ENCODE results near the gene TOP3A. TPM values are rescaled to one million over a fixed set of nuclear protein-coding genes. Genes with fewer than 3 reads are reported as not detected.

The TOP3A gene
- total RNA-seq, 6 donors from 2014 or later = 23.4 to 36.3 (median 32.9) TPM

- Histone ChIP-seq H3K4me3 (peak overlapping the region in 3 of 4 donors; percentile 80 to 90 (median 85)), H3K27ac (peak overlapping the region; percentile 78 to 91 (median 81)), H3K4me1 (peaks cover 14 to 25% (median 16%) of the 10 kb centered on the region in 4 donors), H3K27me3 (no peaks in the 10 kb centered on the region), H3K36me3 (peaks cover 0 to 12% (median 3%) of the 10 kb centered on the region in 4 donors), H3K9me3 (no peaks in the 10 kb centered on the region)
- WGBS, 2 donors = 64 to 66% methylated on average over 14 to 15 of the region's 15 CpGs
- no peak for DNase-seq
- TF ChIP-seq, protein P1, sequence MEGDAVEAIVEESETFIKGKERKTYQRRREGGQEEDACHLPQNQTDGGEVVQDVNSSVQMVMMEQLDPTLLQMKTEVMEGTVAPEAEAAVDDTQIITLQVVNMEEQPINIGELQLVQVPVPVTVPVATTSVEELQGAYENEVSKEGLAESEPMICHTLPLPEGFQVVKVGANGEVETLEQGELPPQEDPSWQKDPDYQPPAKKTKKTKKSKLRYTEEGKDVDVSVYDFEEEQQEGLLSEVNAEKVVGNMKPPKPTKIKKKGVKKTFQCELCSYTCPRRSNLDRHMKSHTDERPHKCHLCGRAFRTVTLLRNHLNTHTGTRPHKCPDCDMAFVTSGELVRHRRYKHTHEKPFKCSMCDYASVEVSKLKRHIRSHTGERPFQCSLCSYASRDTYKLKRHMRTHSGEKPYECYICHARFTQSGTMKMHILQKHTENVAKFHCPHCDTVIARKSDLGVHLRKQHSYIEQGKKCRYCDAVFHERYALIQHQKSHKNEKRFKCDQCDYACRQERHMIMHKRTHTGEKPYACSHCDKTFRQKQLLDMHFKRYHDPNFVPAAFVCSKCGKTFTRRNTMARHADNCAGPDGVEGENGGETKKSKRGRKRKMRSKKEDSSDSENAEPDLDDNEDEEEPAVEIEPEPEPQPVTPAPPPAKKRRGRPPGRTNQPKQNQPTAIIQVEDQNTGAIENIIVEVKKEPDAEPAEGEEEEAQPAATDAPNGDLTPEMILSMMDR (IDR thresholded peaks at IDR 0.05) = no peak
- TF ChIP-seq POLR2AphosphoS5 (IDR thresholded peaks at IDR 0.05) (no peak), EP300 (IDR thresholded peaks at IDR 0.05) (no peak), POLR2A (IDR thresholded peaks at IDR 0.05) (no peak)
- ATAC-seq (ENCODE audit: low FRiP score in 2 of 2) = no peak
These were observed 47.3 kb upstream of the TOP3A start for GRCh38 chr17:18361837-18362697.

DNA sequence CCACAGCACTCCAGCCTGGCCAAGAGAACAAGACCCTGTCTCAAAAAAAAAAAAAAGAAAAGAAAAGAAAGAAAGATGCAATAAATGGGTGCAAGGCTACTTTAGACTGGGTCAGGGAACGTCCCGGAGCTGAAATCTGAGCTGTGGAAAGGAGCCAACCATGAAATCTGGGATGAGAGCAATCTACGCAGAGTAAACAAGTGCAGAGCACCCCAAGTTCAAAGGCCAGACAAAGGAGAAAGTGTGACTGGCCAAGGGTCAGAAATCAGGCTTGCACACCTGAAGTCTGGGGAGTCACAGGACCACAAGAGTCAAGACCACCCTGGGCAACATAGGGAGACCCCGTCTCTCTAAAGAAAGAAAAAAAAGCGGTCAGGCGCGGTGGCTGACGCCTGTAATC is 45.7 kb upstream of the TOP3A start:
- Histone ChIP-seq H3K27me3 (no peaks in the 10 kb centered on the region), H3K9me3 (no peaks in the 10 kb centered on the region), H3K4me1 (peaks cover 18 to 37% (median 25%) of the 10 kb centered on the region in 4 donors), H3K4me3 (no peak overlapping the region), H3K36me3 (peaks cover 0 to 15% (median 4%) of the 10 kb centered on the region in 4 donors), H3K27ac (no peak overlapping the region)
- TF ChIP-seq EP300 (IDR thresholded peaks at IDR 0.05) = no peak
- TF ChIP-seq, protein P1 (IDR thresholded peaks at IDR 0.05) = no peak
- TF ChIP-seq POLR2AphosphoS5 (IDR thresholded peaks at IDR 0.05) = no peak
- no peak for TF ChIP-seq POLR2A (IDR thresholded peaks at IDR 0.05)
- ATAC-seq (ENCODE audit: low FRiP score in 2 of 2) (no peak), DNase-seq (no peak)
- WGBS, 2 donors = 86 to 89% methylated on average over 8 of the region's 8 CpGs

DNA sequence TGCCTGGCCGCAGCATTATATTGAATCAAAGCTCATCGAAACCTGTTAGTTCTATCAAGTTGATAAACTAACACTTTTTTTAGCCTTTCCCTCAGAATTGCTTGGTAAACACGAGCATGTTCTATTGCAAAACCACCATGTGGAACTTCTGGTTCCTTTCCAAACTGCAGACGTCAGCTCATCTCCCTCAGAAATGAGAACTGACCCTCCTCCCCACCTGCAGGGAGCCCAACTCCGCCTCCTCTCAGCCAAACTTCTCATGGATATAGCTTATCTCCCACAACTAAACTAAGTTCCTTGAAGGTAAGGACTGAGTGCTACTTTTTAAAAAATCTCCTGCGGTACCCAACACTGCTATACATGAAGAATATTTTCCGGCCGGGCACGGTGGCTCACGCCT is 41.8 kb upstream of the TOP3A start:
- DNase-seq (peak in 1 of 2 donors; percentile 70), ATAC-seq (ENCODE audit: low FRiP score in 2 of 2) (peak; percentile 77 to 87)
- Histone ChIP-seq H3K4me1 (peaks cover 3 to 18% (median 13%) of the 10 kb centered on the region in 4 donors), H3K27me3 (no peaks in the 10 kb centered on the region), H3K36me3 (peaks cover 9 to 45% (median 31%) of the 10 kb centered on the region in 4 donors), H3K27ac (peak overlapping the region in 3 of 4 donors; percentile 35 to 64 (median 59)), H3K9me3 (no peaks in the 10 kb centered on the region), H3K4me3 (no peak overlapping the region)
- 71 to 81% methylated on average over 10 of the region's 10 CpGs for WGBS, 2 donors
- TF ChIP-seq POLR2AphosphoS5 (IDR thresholded peaks at IDR 0.05) (no peak), EP300 (IDR thresholded peaks at IDR 0.05) (no peak), POLR2A (IDR thresholded peaks at IDR 0.05) (no peak)
- TF ChIP-seq, protein P1 (IDR thresholded peaks at IDR 0.05) = no peak

GRCh38 chr17:18353541-18353940 is 38.7 kb upstream of the TOP3A start:
- no peak for TF ChIP-seq POLR2AphosphoS5 (IDR thresholded peaks at IDR 0.05)
- TF ChIP-seq EP300 (IDR thresholded peaks at IDR 0.05) = no peak
- TF ChIP-seq POLR2A (IDR thresholded peaks at IDR 0.05) = no peak
- TF ChIP-seq, protein P1 (IDR thresholded peaks at IDR 0.05) = no peak
- no peak for DNase-seq
- no peak overlapping the region for H3K4me3 ChIP-seq
- H3K9me3 ChIP-seq = no peaks in the 10 kb centered on the region
- peaks cover 17 to 51% (median 42%) of the 10 kb centered on the region in 4 donors for H3K36me3 ChIP-seq
- no peak overlapping the region for H3K27ac ChIP-seq
- peaks cover 3 to 17% (median 12%) of the 10 kb centered on the region in 4 donors for H3K4me1 ChIP-seq
- no peaks in the 10 kb centered on the region for H3K27me3 ChIP-seq
- ATAC-seq (ENCODE audit: low FRiP score in 2 of 2) = no peak
- WGBS, 2 donors = 94 to 96% methylated on average over 6 of the region's 6 CpGs
